ENCODE data around the gene F7.
"Not testable (repeated sequence)": the region's sequence is repeated elsewhere in the genome, so short reads cannot be mapped to it uniquely, and the experiment has no call there.

Gene F7

DNA sequence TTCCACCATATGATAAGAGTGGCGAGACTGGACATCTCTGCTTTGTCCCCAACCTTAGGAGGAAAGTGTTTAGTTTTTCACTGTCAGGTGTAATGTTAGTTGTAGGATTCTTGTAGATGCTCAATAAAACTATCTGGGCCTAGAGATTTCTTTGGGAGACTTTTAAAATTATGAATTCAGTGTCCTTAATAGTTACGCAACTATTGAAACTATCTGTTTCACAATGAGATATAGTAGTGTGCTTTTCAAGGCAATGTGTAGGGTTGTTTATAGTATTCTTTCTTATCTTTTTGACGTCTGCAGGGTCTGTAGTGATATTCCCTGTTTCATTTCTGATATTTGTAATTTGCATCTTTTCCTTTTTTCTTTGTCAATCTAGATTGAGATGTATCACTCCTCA is 33.2 kb upstream of the F7 start:
- no peak for DNase-seq (ENCODE audit: low read depth)

DNA sequence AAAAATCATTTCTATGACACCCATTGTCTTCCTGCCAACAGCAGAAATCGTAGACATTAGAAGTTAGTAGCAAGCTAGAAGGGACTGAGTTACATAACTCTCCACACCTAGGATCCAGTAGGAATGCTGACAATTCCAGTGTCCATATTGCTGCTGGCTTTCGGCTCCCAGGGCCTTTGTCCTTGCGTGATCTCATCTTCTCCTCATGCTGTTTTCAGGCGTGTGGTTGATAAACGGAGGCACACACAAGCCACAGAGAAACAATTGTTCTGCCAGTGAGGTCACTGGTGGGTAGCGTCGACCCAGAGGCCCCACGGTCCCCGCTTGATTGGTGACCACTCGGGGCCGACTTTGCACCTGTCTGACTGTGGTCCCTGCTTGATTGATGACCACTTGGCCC is 31.6 kb upstream of the F7 start:
- DNase-seq (ENCODE audit: low read depth): no peak

DNA sequence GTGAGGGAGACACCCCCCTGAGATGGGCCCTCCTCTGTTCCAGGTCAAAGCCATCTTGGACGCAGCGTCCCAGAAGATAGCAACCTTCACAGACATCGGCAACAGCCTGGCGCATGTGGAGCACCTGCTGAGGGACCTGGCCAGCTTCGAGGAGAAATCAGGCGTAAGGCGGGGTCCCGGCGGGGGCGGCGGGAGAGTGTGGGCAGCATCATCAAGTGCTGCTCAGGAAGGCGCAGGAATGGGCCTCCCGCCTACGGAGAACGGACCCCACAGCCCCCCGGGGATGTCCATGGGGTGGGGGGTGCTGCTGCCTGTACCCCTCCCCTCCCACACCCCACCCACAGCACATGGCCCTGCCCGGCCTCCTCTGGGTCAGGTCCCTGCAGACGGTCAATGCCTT is 31.2 kb upstream of the F7 start:
- no peak for DNase-seq (ENCODE audit: low read depth)

DNA sequence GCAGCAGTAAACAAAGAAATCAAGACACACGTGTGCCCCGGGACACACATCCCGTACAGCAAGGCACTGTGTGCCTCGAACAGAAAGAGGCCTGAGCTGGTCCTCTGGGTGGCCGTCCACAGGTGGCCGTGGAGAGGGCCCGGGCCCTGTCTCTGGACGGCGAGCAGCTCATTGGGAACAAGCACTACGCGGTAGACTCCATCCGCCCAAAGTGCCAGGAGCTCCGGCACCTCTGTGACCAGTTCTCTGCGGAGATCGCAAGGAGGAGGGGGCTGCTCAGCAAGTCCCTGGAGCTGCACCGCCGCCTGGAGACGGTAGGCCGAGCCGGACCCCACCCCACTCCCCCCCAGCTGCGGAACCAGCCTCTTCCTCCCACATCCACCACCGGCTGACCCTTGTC is 30.7 kb upstream of the F7 start:
- DNase-seq (ENCODE audit: low read depth): no peak

DNA sequence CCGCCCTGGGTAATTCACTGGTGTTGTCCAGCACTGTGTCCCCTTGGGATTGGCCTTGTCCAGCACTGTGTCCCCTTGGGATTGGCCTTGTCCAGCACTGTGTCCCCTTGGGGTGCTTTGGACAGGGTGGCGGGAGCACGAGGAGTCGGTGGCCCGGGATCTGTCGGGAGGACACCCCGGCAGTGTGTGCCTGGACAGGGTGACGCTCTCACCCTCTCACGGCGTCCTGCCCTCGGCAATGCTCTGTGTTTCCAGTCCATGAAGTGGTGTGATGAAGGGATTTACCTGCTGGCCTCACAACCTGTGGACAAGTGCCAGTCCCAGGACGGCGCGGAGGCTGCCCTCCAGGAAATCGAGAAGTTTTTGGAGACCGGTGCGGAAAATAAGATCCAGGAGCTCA is 29.9 kb upstream of the F7 start:
- DNase-seq (ENCODE audit: low read depth): no peak

DNA sequence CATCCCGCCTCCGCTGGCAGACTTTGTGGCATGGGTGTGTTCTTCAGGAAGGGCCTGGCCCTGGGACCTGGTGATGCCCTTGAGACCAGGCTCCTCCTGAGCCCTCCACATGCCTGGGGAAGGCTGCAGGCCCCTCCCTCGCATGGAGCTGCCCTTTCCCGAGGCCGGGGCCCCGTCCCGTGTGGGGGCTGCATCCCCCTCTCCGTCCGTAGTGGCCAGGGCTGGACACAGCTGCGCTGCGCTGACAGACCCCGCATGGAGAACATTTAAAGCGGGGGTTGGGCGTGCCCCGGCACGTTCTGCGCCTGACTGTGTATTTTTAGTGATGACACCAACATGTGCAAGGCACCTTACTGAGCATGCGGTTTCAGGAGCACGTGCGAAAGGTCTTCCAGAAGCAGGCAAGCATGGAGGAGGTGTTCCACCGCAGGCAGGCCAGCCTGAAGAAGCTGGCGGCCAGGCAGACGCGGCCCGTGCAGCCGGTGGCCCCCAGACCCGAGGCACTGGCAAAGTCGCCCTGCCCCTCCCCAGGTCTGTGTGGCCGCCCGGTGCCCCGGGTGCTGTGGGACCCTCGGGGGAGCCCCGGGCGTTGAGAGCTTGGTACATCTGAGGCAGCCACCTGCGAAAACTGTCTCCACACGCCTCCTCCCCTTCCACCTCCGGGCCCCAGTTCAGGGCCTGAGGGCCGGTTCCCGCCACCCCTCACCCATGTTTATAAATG is 28.8 kb upstream of the F7 start:
- DNase-seq (ENCODE audit: low read depth): no peak

DNA sequence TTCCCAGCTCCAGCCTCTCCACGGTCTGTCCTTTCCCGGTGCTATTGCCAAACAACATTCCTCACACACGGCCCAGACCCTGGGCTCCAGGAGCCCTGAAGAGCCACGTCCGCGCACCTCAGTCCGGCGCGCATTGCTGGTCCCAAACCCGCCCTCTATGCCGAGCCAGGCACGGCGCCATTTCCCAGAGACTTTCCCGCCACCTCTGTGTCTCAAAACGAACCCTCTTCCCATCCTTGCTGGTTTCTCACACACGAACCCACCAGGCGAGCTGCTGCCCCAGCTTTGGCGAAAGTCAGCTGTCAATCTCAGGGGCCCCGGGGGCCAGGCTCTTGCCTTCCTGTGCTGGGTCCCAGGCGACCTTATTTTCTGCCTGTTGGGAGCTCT is 28.0 kb upstream of the F7 start:
- no peak for DNase-seq (ENCODE audit: low read depth)

DNA sequence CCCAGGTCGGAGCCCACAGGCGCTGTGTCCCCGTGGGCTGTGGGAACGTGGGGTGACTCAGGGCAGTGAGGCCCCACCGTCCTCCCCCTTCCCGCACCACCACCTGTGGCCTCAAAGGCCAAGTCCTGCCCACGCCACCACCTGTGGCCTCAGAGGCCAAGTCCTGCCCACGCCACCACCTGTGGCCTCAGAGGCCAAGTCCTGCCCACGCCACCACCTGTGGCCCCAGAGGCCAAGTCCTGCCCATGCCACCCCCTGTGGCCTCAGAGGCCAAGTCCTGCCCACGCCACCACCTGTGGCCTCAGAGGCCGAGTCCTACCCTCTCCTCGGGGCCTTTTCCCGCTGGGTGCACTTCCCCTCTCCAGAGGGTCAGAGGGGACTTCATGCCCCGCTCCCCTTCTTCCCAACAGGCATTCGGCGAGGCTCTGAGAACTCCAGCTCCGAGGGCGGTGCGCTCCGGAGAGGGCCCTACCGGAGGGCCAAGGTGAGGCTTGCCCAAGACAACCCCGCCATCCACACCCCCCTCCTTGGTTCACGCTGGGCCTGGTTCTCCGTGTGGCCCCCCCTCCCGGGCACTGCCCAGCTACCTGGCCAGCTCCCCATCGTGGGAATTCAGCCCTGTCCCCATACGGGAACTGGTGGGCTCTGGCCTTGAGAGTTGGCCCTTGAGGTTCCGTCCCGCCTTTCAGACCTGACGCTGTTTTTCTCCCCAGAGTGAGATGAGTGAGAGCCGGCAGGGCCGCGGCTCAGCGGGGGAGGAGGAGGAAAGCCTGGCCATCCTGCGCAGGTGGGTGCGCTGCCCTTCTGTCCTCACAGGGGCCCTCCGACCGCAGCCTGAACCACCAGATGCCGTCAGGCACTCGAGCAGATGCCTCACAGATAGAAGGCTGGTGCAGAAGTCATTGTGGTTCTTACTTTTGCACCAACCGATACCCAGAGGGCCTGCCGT is 27.4 kb upstream of the F7 start:
- DNase-seq (ENCODE audit: low read depth): no peak

DNA sequence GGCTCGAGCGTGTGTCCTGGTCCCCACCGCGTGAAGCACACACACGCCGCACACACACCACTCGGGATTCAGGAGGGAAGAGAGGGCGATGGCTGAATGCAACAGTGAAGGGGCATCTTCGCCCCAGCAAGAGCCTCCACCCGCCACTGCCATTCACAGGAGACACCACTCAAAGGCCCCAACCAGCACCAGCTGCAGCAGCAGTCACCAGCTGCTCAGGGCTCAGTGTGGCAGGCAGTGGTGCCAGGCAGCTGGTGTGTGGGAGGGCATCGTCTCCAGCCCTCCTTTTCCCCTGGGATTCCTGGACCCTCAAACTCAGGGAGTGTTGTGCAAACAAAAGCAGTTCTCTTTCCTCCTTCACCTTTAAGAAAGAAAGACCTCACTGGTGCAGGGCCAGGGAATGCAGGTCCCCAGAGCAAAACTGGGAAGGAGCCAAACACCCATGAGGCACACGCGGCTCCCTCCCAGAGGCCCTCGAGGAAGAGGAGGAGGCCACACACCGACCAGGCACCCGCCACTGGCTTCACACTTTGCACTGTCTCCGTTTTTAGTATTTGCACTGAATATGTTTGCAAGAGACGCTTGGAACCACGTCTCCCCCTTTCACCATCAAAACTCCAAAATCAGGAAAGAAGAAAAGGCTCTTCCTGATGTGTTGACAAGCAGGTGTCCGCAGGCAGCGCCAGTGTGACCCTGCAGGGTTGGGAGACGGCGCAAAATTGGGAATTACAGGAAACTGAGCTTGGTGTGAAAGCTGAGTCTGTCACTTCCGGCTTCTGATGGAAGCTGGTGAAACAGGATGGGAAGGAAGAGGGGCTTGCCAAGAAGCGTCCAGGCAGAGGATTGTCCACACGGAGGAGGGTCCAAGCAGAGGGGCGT is 26.4 kb upstream of the F7 start:
- no peak for DNase-seq (ENCODE audit: low read depth)

DNA sequence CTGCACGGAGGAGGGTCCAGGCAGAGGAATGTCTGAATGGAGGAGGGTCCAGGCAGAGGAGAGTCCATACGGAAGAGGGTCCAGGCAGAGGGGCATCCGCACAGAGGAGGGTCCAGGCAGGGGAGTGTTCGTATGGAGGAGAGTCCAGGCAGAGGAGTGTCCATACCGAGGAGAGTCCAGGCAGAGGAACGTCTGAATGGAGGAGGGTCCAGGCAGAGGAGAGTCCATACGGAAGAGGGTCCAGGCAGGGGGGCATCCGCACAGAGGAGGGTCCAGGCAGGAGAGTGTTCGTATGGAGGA is 25.9 kb upstream of the F7 start:
- DNase-seq (ENCODE audit: low read depth): not testable (repeated sequence)

DNA sequence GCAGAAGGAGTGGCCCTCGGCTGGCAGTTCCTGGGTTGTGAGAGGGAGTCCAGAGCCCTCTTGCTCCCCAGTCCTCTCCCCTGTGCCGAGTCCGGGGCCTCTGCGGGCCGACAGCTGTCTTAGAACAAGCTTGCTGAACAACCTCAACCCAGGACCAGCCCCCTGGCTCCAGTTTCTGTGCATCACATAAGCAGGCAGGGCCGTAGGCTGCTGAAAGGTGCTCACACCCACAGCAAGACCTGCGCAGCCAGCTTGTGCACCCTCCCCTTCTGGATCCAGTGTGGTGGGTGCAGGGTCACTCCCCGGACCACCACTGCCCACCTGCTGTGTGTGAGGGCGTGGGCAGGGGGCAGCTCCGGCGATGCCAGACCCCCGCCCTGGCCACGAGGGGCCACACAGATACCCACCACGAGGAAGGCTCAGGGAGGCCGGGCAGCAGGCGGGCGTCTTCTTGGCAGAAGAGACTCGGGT is 25.2 kb upstream of the F7 start:
- DNase-seq (ENCODE audit: low read depth): no peak

DNA sequence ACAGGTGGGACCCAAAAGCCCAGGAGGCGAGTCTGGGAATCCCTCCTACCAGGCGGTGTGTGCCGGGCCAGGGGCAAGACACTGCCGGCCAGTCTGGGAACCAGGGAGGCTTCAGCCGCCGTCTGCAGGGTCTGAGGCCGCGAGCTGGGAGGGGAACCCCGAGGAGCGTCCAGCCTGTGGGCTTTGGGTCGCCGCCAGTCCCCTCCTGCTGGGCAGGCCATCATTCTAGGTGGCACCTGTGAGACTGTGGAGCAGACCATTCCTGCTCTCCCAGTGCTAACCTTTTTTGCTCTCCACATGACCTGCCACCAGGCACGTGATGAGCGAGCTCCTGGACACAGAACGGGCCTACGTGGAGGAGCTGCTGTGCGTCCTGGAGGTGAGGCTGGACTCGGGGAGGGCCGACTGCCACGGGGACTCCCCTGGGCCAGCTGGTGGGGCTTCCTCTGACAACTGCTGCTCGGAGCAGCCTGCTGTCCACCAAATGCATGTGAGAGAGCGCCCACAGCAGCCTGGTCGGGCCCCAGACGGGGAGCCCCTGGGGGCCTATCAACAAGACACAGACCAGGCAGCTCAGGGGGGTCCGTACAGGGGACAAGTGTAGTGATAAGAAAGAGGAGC is 24.6 kb upstream of the F7 start:
- DNase-seq (ENCODE audit: low read depth): no peak

DNA sequence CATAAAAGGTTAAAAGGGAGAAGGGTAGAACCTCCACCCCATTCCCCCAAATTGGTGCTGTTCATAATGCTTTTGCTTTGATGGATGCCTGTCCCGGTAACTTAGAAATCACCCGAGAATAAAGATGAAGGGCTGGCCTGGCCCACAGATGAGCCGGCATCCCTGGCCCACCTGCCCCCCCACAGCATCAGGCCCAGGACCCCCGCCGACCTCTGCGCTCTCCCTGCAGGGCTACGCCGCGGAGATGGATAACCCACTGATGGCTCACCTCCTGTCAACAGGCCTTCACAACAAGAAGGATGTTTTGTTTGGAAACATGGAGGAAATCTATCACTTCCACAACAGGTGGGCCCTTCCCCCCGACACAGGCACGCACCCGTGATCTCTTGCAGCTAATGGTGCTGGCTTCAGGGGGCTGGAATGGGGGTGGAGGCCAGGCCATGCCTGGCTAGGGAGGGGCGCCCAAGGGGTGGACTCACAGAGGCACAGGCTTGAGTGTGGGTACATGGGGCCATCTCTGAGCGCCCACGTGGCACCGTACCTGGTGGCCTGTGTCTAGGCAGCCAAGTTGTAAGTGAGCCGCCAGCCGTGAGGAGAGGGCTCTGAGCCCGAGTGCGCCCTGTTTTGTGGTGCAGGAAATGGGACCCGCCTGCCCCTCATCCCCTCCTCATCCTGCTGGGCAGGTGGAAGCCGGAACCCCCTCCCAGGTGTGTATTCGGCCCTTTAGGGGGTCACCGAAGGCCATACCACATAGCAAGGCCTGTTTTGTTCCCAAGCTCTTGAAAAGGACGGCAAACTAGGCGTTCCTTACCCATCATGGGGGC is 23.2 kb upstream of the F7 start:
- DNase-seq (ENCODE audit: low read depth): no peak

DNA sequence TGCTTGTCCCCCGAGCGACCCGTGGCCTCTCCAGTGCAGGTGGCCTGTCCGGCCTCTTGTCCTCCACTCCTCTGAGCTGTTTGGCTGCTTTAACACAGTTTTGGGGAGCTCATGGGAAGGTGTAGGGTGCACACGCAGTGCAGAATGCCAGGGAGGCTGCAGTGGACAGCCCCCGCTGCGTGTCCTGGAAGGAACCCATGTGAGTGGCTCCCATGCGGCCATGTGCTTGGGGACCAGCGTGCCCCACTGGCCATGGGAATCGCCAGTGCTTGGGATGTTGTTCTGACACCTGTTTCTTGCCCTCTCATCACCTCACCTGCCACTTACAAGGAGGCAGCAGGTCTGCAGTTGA is 22.6 kb upstream of the F7 start:
- DNase-seq (ENCODE audit: low read depth): no peak

DNA sequence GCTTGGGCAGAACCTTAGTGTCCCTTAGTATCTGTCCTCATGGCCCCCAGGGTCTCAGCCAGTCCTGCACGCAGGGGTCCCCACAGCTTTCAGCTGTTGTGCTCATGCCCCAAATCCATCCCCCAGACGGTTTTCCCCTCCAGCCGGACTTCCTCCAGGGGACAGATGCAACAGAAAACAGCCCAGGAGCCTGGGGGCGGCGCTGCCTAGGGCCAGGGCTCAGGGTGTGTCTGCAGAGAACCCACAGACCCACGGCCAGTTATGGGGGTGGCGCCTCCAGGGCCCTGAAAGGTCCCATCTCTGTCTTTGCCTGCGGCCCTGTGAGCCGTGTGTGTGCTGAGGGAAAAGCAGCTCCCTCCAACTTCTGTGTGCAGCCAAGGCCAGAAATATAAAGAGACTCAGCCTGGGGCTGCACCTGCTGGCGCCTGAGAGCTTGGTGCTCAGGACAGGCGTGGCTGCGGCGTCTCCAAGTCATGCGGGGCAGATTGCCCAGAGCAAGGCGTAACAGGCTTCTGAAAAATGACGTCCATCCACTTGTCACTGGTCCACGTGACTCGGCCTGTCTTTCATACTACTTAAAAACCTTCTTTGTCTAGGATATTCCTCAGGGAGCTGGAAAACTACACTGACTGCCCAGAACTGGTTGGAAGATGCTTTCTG is 22.1 kb upstream of the F7 start:
- DNase-seq (ENCODE audit: low read depth): no peak

DNA sequence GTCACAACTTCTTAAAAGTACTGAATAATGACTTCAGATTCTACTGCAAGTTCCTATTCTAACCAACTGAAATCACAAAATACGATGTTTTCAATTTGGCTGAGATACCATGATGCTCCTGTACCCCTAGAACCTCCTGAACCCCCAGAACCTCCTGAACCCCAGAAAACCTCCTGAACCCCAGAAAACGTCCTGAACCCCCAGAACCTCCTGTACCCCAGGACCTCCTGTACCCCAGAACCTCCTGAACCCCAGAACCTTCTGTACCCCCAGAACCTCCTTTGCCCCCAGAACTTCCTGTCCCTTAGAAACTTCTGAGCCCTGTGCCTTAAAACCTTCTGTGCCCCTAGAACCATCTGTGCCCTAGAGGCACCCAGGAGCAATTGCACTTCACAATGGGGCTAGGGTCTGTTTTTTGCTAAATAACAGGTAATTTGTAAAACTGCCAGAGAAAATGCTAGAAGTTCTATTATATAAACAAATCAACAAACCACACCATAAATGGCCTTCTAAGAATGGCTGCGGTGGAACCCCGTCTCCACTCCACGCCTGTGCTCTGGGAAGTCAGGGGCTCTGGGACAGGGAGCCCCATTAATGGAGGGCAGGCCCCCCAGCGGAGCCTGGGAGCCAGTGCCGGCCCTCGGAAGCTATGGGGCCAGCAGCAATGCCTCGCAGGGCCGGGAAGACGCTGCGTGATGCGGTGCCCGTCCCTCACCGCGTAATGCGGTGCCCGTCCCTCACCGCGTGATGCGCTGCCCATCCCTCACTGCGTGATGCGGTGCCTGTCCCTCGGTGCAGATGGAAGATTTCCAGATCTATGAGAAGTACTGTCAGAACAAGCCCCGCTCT is 21.3 kb upstream of the F7 start:
- DNase-seq (ENCODE audit: low read depth): no peak

DNA sequence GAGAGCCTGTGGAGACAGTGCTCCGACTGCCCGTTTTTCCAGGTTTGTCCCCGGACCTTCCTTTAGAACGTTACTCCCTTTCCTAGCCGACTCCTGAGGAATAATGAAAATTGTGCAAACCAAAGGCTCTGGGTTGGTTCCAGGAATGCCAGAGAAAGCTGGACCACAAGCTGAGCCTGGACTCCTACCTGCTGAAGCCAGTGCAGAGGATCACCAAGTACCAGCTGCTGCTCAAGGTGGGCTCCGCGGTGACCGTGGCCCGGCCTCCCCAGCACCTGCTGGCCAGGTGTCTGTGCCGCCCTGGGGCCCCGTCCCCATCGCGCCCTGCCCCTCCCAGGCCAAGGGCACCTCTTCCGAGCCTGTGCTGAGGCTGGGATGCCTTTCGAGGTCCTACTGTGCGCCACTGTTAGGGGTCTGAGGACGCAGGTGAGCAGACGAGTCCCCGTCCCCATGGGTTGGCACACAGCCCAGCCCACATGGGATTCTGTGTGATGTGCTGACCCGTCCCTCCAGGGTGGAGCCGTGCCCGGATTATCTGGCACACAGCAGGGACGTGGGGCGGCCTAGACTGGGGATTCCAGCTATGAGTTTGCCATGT is 20.5 kb upstream of the F7 start:
- no peak for DNase-seq (ENCODE audit: low read depth)

DNA sequence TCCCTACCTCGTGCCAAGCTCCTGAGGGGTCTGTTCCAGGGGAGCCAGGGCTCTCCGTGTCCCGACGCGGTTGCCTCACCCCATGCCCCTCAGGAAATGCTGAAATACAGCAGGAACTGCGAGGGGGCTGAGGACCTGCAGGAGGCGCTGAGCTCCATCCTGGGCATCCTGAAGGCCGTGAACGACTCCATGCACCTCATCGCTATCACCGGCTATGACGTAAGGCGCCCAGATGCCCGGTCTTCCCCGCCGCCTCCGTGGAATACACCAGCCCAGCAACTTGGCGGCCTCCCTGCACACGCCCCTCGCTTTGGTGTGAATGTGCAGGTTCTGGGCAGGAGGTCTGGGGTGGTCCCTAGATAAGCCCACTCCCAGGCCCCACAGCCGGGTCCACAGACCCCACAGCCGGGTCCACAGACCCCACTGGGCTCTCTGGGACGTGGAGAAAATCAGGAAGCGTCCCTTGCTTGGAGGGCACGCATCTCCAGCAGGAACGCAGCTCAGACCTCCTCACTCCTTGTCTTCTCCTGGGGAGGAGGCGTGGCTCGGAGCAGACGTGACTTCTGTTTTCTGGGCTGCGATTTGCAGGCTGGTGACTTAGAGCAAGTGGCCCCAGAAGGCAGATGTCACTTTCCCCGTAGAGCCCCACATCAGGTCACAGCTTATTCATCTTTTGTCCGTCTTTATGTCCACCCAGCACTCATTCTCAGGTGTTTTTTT is 19.4 kb upstream of the F7 start:
- no peak for DNase-seq (ENCODE audit: low read depth)
